ENCODE results near the gene PRR33.
"Not testable (repeated sequence)": the region's sequence is repeated elsewhere in the genome, so short reads cannot be mapped to it uniquely, and the experiment has no call there.

The PRR33 gene

GRCh38 chr11:1874441-1875092, 17.1 kb downstream of the PRR33 start:
- not testable (repeated sequence) for DNase-seq

DNA sequence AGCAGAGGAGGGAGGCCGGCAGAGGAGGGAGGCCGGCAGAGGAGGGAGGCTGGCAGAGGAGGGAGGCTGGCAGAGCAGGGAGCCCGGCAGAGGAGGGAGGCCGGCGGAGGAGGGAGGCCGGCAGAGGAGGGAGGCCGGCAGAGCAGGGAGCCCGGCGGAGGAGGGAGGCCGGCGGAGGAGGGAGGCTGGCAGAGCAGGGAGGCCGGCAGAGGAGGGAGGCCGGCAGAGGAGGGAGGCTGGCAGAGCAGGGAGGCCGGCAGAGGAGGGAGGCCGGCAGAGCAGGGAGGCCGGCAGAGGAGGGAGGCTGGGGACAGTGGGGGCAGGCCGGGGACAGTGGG, 17.9 kb downstream of the PRR33 start:
- DNase-seq, result not testable (repeated sequence)

DNA sequence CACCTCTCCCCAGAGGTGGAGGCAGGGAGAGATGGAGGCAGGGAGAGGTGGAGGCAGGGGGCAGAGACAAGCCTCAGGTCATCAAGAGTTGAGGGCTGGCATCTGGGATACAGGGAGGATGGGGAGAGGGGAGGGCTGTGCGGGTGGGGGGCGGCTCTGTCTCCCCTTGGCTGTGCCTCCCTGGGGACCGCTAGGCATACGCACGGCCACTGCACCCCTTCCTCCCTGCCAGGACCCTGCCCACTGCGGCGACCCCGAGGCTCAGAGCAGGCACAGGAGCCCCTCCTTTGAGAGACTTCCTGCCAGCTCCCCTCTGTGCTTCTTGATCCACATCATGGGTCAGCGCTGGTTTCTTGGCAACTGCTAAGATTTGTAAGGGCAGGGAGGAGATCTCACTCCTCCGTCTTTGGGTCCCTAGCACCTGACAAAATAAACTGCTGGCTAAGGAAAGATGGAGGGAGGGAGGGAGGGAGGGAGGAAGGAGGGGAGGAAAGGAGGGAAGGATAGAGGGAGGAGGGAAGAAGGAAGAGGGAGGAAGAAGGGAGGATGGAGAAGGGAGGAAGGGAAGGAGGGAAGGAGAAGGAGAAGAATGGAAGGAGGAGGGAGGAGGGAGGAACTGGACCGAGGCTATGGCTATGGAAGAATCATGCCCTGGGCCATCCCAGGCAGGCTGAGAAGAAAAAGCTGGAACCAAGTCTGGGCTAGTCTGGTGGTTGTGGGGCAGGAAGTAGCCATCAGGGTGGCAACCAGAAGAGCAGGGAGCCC, 18.5 kb downstream of the PRR33 start:
- no peak for DNase-seq

DNA sequence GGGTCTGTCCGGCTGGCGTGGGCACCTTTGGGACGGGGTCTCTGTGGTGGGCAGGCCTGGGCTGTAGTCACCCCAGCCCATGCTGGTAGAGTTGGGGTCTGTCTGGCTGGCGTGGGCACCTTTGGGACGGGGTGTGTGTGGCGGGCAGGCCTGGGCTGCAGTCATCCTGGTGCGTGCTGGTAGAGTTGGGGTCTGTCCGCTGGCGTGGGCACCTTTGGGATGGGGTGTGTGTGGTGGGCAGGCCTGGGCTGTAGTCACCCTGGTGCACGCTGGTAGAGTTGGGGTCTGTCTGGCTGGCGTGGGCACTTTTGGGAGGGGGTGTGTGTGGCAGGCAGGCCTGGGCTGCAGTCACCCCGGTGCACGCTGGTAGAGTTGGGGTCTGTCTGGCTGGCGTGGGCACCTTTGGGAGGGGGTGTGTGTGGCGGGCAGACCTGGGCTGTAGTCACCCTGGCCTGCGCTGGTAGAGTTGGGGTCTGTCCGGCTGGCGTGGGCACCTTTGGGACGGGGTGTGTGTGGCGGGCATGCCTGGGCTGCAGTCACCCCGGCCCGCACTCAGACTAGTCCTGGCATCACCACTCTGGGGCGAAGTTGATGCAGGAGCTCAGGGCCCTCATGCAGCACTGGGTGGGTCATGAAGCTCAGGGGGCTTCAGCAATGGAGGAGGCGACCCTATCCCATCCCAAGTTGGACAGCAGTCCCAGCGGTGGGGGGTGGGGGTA, 19.3 kb downstream of the PRR33 start:
- no peak for DNase-seq

DNA sequence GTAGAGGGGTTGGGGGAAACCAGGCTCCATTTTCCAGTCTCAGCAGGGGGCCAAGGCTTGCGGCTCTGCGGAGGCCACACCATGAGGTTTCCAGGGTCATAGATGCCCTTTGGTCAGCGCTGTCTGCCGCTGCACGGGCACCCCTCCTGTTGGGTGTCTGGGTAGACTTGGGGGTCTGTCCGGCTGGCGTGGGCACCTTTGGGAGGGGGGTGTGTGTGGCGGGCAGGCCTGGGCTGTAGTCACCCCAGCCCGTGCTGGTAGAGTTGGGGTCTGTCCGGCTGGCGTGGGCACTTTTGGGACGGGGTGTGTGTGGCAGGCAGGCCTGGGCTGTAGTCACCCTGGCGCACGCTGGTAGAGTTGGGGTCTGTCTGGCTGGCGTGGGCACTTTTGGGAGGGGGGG, 20.2 kb downstream of the PRR33 start:
- no peak for DNase-seq

DNA sequence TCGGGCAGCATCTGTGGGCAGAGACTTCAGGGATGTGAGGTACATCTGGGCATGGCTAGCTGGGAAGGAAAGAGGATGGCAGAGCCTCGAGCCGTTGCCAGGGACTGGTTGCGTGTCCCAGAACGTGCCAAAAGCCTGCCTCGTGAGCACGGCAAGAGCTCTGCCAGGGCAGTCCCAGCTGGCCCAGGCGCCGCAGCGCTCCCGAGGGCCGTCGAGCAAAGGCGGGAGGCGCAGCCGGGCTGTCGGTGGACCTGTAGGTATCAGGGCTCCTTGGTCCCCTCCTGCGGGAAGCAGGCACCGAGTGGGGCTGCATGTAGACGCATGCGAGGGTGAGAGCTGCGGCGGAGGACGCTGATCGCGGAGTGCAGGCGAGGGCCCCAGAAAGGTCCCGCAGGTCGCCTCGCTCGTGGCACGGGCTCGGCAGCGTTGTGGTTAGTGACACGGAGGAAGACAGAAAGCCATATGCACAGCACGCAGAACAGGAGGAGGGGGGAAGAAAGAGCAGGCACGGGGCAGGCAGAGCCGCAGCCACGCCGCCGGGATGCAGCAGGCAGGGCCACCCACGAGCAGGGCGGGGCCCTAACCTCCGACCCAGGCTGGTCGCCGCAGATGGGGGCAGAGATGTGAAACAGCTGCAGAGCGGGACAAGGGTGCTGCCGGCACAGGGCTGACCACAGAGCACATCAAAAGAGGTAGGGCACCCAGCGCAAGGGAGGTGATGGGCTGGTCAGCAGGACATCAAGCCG, 20.8 kb downstream of the PRR33 start:
- no peak for DNase-seq

GRCh38 chr11:1870326-1870696, 21.4 kb downstream of the PRR33 start:
- DNase-seq, result no peak

GRCh38 chr11:1869427-1870325, 22.0 kb downstream of the PRR33 start:
- DNase-seq, result no peak

DNA sequence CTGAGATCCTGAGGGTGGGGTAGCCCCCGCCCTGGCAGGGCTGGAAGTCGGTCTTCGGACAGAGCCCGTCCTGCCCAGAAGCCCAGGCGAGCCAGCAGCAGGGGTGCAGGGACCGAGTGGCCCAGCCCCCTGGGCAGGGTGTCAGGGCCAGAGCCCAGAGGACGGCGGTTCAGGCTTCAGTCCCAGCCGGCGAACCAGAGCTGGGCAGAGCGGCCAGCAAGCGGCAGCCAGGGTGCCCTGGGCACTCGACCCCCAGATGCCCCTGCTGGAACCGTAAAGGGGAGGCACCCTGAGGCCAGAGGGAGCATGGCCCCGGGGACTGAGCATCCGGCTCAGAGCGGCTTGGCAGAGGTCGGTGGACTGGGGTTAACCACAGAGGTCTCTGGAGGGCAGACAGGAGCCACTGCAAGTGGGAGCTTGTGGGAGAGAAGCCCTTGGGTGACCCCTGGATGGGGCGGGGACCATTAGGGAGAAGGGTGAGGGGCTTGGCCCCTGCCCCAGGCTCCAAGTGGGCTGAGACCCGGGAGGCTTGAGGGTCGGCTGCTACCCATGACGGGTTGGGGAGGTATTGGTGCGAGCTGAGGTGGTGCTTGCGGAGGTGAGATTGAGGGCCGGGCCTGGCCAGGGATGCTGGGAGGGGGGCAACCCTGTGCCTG, 22.9 kb downstream of the PRR33 start:
- DNase-seq, result no peak

DNA sequence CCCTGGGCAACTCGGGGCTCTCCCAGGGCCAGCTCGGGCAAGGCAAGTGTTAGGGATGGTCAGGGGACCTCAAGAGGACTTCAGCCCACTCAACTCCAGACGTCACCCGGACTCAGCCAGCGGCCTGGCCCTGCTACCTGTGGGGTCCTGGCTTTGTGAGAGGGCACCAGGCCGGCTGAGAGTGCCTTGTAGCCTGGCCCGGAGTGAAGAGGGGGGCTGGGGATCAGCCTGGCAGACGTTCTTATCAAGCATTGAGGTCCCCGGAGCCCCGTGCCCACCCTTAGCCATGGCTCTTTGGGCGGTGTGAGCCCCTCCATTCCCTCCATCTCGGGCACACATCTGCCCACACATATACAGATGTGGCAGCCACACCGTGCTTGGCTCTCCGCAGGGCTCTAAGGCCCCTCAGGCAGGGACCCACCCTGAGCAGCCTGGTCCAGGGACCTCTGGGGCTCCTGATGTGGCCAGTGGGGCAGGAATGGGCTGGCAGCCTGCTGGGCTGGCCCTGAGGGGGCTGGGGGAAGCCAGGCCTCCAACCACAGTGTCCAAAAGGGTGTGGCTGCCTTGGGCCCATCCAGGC, 23.5 kb downstream of the PRR33 start:
- DNase-seq, result no peak

DNA sequence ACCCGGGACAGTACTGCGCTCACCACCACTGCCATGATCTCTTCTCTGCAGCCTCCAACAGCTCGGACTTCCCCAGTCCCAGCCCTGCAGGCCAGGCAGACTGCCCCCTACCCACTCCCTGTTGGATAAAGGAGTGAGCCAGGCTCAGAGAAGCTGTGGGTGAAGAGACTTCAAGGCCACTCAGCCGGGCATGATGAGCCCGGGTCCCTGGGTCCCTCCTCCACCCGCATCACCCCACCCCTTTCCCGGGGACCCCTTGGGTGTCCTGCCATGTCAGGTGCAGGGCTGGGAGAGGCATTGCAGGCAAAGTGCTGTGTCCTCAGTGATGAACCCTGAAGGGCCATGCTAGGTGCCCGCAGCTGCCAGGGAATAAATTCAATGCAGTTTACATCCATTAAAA, 24.3 kb downstream of the PRR33 start:
- DNase-seq, result no peak

GRCh38 chr11:1866776-1867175, 24.9 kb downstream of the PRR33 start:
- DNase-seq, result no peak

GRCh38 chr11:1866226-1866625, 25.5 kb downstream of the PRR33 start:
- DNase-seq, result no peak

GRCh38 chr11:1864831-1865665, 26.6 kb downstream of the PRR33 start:
- no peak for DNase-seq

GRCh38 chr11:1864231-1864630, 27.5 kb downstream of the PRR33 start:
- DNase-seq, result no peak

GRCh38 chr11:1863352-1864216, 28.1 kb downstream of the PRR33 start:
- peak; percentile 90 for DNase-seq

GRCh38 chr11:1862588-1863351, 28.9 kb downstream of the PRR33 start:
- no peak for DNase-seq

Data from right forelimb (tissue), 1 donor.